Chondrocyte (in vitro differentiated cells): ENCODE results near the gene NRM. TPM values are rescaled to one million over a fixed set of nuclear protein-coding genes. Genes with fewer than 3 reads are reported as not detected.

Experiments used
- DNase-seq: peaks from one replicate; pipeline ENCODE4 v3.0.0; 2021; ENCODE audit warnings: mixed read lengths, low spot score
- H3K27ac Mint-ChIP-seq: one replicate; pipeline ENCODE4 v1.8.0; 2021; ENCODE audit warnings: mild to moderate bottlenecking, moderate library complexity, mixed read lengths; ENCODE audit not compliant: unreplicated experiment
- H3K27me3 Mint-ChIP-seq: 2 replicates; pipeline ENCODE4 v1.8.0; 2021; ENCODE audit warnings: low read depth, mixed read lengths
- H3K36me3 Mint-ChIP-seq: 2 replicates; pipeline ENCODE4 v1.8.0; 2021; ENCODE audit warnings: low read depth, mixed read lengths
- H3K4me1 Mint-ChIP-seq: 2 replicates; pipeline ENCODE4 v1.8.0; 2021; ENCODE audit warnings: low read depth, mild to moderate bottlenecking, mixed read lengths
- H3K4me3 Mint-ChIP-seq: one replicate; pipeline ENCODE4 v1.8.0; 2021; ENCODE audit warnings: mild to moderate bottlenecking, moderate library complexity, mixed read lengths; ENCODE audit not compliant: unreplicated experiment
- H3K9me3 Mint-ChIP-seq: 2 replicates; pipeline ENCODE4 v1.8.0; 2021; ENCODE audit warnings: low read depth, mixed read lengths
- total RNA-seq: library from RNA; stranded (reverse); gene quantifications from 3 replicates; pipeline ENCODE4 v1.2.1, GENCODE V29; 2021
- TF ChIP-seq, protein P1 (sequence below): fragments of 200-600 bp; sonication (generic); IDR thresholded peaks from 2 replicates; pipeline ENCODE4 v1.5.0; 2021; ENCODE audit warnings: antibody characterized with exemption, mild to moderate bottlenecking, moderate library complexity

Gene NRM
- total RNA-seq, 1 donor from 2014 or later: 20.0 TPM

DNA sequence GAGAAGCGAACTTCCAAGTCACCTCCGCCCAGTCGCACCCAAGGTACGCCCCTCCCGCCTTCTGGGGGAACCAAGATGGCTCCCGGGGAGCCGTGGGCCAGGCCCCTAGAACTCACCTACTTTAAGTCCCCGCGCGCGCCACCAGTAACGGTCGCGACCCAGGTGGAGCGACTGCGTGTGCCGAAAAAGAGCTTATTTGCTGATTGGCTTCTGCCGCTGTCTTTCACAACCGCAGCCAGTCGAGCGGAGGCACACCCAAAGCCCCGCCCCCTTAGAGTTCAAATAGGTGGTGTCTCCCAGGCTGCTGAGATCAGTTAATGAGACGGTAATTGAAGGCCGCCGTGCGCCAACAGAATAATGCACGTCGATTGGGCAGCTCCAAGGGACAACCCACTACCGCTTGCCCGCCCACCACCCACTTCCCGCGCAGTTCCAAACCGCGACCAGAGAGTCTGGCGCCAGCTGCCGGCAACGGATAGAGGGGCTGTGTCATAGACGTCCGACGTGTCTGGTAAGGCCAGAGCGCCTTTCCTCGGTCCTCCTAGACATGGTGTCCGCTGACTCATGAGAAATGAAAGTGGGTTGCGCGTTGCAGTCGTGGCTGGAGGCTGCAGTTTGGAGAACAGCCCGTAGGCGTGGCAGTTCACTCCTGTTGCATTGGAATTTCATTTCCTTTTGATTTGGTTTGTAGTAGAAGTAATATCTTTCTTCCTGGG, 26.5 kb upstream of the NRM start, which contains the start of gene MDC1:
TSS of gene MDC1 (minus strand) at position 153 of the 716 bp plus-strand sequence. CDS start 2,106 bp downstream, outside the sequence.
- H3K27me3 Mint-ChIP-seq: no peaks in the 10 kb centered on the region
- H3K36me3 Mint-ChIP-seq: peaks cover 33% of the 10 kb centered on the region
- peak; percentile 100 for DNase-seq
- peak within 1 kb of the TSS; percentile 100 for H3K27ac Mint-ChIP-seq
- TF ChIP-seq, protein P1, sequence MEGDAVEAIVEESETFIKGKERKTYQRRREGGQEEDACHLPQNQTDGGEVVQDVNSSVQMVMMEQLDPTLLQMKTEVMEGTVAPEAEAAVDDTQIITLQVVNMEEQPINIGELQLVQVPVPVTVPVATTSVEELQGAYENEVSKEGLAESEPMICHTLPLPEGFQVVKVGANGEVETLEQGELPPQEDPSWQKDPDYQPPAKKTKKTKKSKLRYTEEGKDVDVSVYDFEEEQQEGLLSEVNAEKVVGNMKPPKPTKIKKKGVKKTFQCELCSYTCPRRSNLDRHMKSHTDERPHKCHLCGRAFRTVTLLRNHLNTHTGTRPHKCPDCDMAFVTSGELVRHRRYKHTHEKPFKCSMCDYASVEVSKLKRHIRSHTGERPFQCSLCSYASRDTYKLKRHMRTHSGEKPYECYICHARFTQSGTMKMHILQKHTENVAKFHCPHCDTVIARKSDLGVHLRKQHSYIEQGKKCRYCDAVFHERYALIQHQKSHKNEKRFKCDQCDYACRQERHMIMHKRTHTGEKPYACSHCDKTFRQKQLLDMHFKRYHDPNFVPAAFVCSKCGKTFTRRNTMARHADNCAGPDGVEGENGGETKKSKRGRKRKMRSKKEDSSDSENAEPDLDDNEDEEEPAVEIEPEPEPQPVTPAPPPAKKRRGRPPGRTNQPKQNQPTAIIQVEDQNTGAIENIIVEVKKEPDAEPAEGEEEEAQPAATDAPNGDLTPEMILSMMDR: peak; percentile 52
- no peaks in the 10 kb centered on the region for H3K9me3 Mint-ChIP-seq
- H3K4me3 Mint-ChIP-seq: peak within 1 kb of the TSS; percentile 98
- H3K4me1 Mint-ChIP-seq: peaks cover 36% of the 10 kb centered on the region

DNA sequence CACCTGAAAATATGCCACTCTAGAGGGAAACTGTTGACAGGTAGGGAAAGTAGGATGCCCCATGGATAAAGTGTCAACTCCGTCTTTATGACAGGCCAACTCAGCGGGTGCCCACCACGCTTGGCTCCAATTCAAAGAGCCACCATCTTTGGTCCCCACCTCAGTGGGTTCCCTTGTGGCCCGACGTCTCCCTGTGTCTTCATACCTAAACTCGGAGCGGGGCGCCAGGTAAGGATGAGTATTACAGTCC, 26.0 kb upstream of the NRM start:
- no peak for DNase-seq
- Mint-ChIP-seq H3K27me3 (no peaks in the 10 kb centered on the region), H3K36me3 (peaks cover 33% of the 10 kb centered on the region), H3K4me1 (peaks cover 36% of the 10 kb centered on the region), H3K9me3 (no peaks in the 10 kb centered on the region), H3K4me3 (peak overlapping the region; percentile 98), H3K27ac (peak overlapping the region; percentile 100)
- TF ChIP-seq, protein P1: no peak

DNA sequence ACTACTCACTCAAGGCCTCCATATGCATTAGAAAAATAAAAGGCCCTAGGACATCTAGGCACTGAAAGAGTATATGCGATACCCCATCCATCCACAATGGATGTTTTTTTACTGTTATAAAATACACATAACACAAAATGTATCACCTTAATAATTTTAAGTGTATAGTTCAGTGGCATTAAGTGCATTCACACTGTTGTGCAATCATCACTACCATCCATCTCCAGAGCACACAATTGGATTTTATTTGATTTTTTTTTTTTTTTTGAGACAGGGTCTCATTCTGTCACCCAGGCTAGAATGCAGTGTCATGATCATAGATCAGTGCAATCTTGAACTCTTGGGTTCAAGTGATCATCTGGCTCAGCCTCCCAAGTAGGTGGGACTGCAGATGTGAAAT, 23.5 kb upstream of the NRM start:
- TF ChIP-seq, protein P1: no peak
- no peaks in the 10 kb centered on the region for H3K9me3 Mint-ChIP-seq
- no peak overlapping the region for H3K4me3 Mint-ChIP-seq
- no peak for DNase-seq
- no peaks in the 10 kb centered on the region for H3K27me3 Mint-ChIP-seq
- no peak overlapping the region for H3K27ac Mint-ChIP-seq
- peaks cover 32% of the 10 kb centered on the region for H3K4me1 Mint-ChIP-seq
- peaks cover 34% of the 10 kb centered on the region for H3K36me3 Mint-ChIP-seq

DNA sequence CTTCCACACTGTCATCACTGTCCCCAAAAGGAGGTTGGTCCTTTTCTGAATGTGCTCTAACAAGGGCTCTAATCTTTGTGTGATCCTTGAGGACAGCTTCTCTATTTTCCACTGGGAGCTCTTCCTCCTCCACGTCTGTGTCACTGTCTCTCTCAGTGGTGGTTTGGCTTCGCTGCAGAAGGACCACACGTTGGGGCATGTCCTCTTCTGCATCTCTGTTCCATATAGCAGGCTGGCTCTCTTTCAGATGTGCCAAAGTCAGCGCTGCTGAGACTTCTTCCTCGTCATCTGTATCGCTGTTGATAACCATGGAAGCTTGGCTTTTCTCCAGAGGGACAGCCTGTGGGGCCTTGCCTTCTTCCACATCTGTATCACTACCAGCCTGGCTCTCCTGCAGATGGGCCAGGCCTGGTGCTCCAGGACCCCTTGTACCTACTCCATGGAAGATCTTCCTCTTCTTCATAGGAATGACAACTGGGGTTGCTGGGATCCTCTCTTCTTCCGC, 21.7 kb upstream of the NRM start:
- Mint-ChIP-seq H3K27ac (no peak overlapping the region), H3K4me1 (peaks cover 27% of the 10 kb centered on the region), H3K4me3 (no peak overlapping the region), H3K9me3 (no peaks in the 10 kb centered on the region), H3K27me3 (no peaks in the 10 kb centered on the region), H3K36me3 (peaks cover 37% of the 10 kb centered on the region)
- DNase-seq: peak; percentile 40
- TF ChIP-seq, protein P1: no peak

DNA sequence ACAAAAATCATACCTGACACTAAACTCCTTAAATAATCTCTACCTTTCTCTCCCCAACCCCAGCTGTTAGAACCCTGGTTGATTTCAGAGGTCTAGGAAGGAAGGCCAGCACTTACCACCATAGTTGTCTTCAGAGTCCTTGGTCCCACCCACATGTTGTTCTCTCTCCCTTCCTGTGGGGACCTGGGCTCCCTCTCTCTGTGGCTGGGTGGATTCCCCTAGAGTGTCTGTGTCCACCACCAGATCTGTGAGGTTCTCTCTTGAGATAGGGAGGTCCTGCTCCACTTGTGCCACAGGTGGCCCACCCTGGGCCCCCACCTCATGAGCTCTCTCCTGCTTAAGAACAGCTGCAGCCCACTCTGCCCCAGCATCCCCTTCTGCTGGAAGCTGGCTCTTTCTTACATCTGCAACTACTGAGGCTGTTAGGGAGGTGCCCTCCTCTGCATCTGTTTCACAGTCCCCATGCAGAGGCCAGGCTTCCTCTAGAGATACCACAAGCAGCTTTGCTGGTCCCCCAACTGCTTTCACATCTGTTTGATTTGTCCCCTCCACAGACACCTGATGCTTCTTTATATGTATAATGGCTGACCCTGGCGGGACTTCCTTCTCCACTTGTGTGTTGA, 21.1 kb upstream of the NRM start:
- TF ChIP-seq, protein P1: no peak
- Mint-ChIP-seq H3K4me1 (peaks cover 29% of the 10 kb centered on the region), H3K9me3 (no peaks in the 10 kb centered on the region), H3K4me3 (no peak overlapping the region), H3K36me3 (peaks cover 39% of the 10 kb centered on the region), H3K27ac (no peak overlapping the region), H3K27me3 (no peaks in the 10 kb centered on the region)
- DNase-seq: peak; percentile 30
